ENCODE data around the gene EDRF1. TPM values are rescaled to one million over a fixed set of nuclear protein-coding genes. Genes with fewer than 3 reads are reported as not detected.

The EDRF1 gene
- total RNA-seq, 4 donors from 2014 or later = 9.9 to 17.4 (median 13.3) TPM

- intact Hi-C loops (cut with DNase I) = no loop called here
- Histone ChIP-seq H3K27me3 (no peaks in the 10 kb centered on the region), H3K27ac (replicated peaks in 1 of 4) (no peak overlapping the region), H3K4me3 (no peak overlapping the region), H3K9me3 (no peaks in the 10 kb centered on the region), H3K36me3 (peaks cover 26 to 100% (median 59%) of the 10 kb centered on the region in 4 donors), H3K4me1 (no peaks in the 10 kb centered on the region)
- no peak for DNase-seq (ENCODE audit: extremely low spot score)
- TF ChIP-seq EP300 (IDR thresholded peaks at IDR 0.05) (no peak), POLR2A (IDR thresholded peaks at IDR 0.05; ENCODE audit: low read depth) (no peak), CTCF (IDR thresholded peaks at IDR 0.05) (no peak), POLR2AphosphoS5 (IDR thresholded peaks at IDR 0.05) (no peak)
- WGBS = 89% methylated on average over 7 of the region's 7 CpGs
Observed at GRCh38 chr10:125802739-125803138, 83.2 kb downstream of the EDRF1 start.

GRCh38 chr10:125808047-125808446 lies 88.5 kb downstream of the EDRF1 start:
- intact Hi-C loops (cut with DNase I) = no loop called here
- WGBS = 91% methylated on average over 1 of the region's 1 CpG
- no peak for DNase-seq (ENCODE audit: extremely low spot score)
- TF ChIP-seq EP300 (IDR thresholded peaks at IDR 0.05) (no peak), POLR2AphosphoS5 (IDR thresholded peaks at IDR 0.05) (no peak), POLR2A (IDR thresholded peaks at IDR 0.05; ENCODE audit: low read depth) (no peak), CTCF (IDR thresholded peaks at IDR 0.05) (no peak)
- no peaks in the 10 kb centered on the region for H3K4me1 ChIP-seq
- H3K36me3 ChIP-seq = peaks cover 36 to 94% (median 56%) of the 10 kb centered on the region in 4 donors
- no peaks in the 10 kb centered on the region for H3K27me3 ChIP-seq
- H3K4me3 ChIP-seq = no peak overlapping the region
- H3K27ac ChIP-seq (replicated peaks in 1 of 4) = no peak overlapping the region
- H3K9me3 ChIP-seq = no peaks in the 10 kb centered on the region

GRCh38 chr10:125811251-125811650 lies 91.7 kb downstream of the EDRF1 start:
- Histone ChIP-seq H3K36me3 (peaks cover 40 to 94% (median 62%) of the 10 kb centered on the region in 4 donors), H3K9me3 (no peaks in the 10 kb centered on the region), H3K4me1 (no peaks in the 10 kb centered on the region), H3K4me3 (no peak overlapping the region), H3K27me3 (no peaks in the 10 kb centered on the region), H3K27ac (replicated peaks in 1 of 4) (no peak overlapping the region)
- TF ChIP-seq POLR2A (IDR thresholded peaks at IDR 0.05; ENCODE audit: low read depth) (no peak), CTCF (IDR thresholded peaks at IDR 0.05) (no peak), POLR2AphosphoS5 (IDR thresholded peaks at IDR 0.05) (no peak), EP300 (IDR thresholded peaks at IDR 0.05) (no peak)
- intact Hi-C loops (cut with DNase I) = no loop called here
- DNase-seq (ENCODE audit: extremely low spot score) = no peak
- WGBS = 72% methylated on average over 1 of the region's 1 CpG

- peaks cover 33 to 87% (median 52%) of the 10 kb centered on the region in 4 donors for H3K36me3 ChIP-seq
- no peaks in the 10 kb centered on the region for H3K27me3 ChIP-seq
- no peak for DNase-seq (ENCODE audit: extremely low spot score)
- 83% methylated on average over 1 of the region's 1 CpG for WGBS
- H3K4me3 ChIP-seq = no peak overlapping the region
- H3K9me3 ChIP-seq = no peaks in the 10 kb centered on the region
- intact Hi-C loops (cut with DNase I) = no loop called here
- H3K27ac ChIP-seq (replicated peaks in 1 of 4) = no peak overlapping the region
- H3K4me1 ChIP-seq = no peaks in the 10 kb centered on the region
- TF ChIP-seq EP300 (IDR thresholded peaks at IDR 0.05) = no peak
- no peak for TF ChIP-seq CTCF (IDR thresholded peaks at IDR 0.05)
- TF ChIP-seq POLR2AphosphoS5 (IDR thresholded peaks at IDR 0.05) = no peak
Observed at GRCh38 chr10:125812128-125812750, 92.7 kb downstream of the EDRF1 start.

Other genes starting within 250 kb of the EDRF1 start
- not detected for gene TEX36, start 36.5 kb upstream of the EDRF1 start, total RNA-seq
- gene MMP21, start 56.1 kb downstream of the EDRF1 start, total RNA-seq = not detected
- gene UROS, start 103.5 kb downstream of the EDRF1 start, total RNA-seq = 10 to 100 TPM; 29.7 to 46.5 (median 36.4) TPM
- 10 to 100 TPM; 36.8 to 53.2 (median 46.3) TPM for gene BCCIP, start 103.8 kb downstream of the EDRF1 start, total RNA-seq
- gene DHX32, start 161.6 kb downstream of the EDRF1 start, total RNA-seq = 10 to 100 TPM; 22.4 to 26.2 (median 25.0) TPM
- 1 to 10 TPM in 2 of 4 donors, under 1 TPM in 2; 0.50 to 2.6 (median 1.4) TPM for gene FANK1, start 176.9 kb downstream of the EDRF1 start, total RNA-seq

Data from esophagus muscularis mucosa (tissue), 4 donors.